Naive thymus-derived CD4-positive, alpha-beta T cell (primary cell): ENCODE measurements around the gene CD248. TPM values are rescaled to one million over a fixed set of nuclear protein-coding genes. Genes with fewer than 3 reads are reported as not detected.

ENCODE experiments used
- ATAC-seq: fragments of 150-1000 bp; cut with Tn5 transposase; 2 replicates; pipeline ENCODE4 v1.10.0; 2021; ENCODE audit warnings: mild to moderate bottlenecking, moderate library complexity
- CTCF ChIA-PET: fragments of 350-600 bp; sonication (Branson Sonifier 250); formaldehyde crosslinking; loops from one replicate; lab custom pipeline; 2021; ENCODE audit warnings: antibody characterized with exemption; lab: Charles Lee
- POLR2A ChIA-PET: fragments of 350-600 bp; sonication (Branson Sonifier 250); formaldehyde crosslinking; loops from one replicate; lab custom pipeline; 2021; ENCODE audit warnings: antibody characterized with exemption, inconsistent platforms; lab: Charles Lee
- DNase-seq, 9 donors: peaks; one replicate each; pipeline versions ENCODE4 v3.0.0 to v3.0.0-alpha.2; 2020 to 2022; ENCODE audit warnings: mixed read lengths in 1 of 9
- H3K27ac ChIP-seq: one replicate; pipeline ENCODE4 v1.7.0; 2013; ENCODE audit warnings: mild to moderate bottlenecking, low read depth, low read length, moderate library complexity
- H3K27me3 ChIP-seq, 2 donors: one replicate each; pipeline ENCODE4 v1.7.0; 2013; ENCODE audit warnings: low read length in 2 of 2, mild to moderate bottlenecking in 2 of 2, moderate library complexity in 2 of 2; ENCODE audit not compliant: control insufficient read depth in 2 of 2, insufficient read depth in 2 of 2
- H3K36me3 ChIP-seq, 3 experiments: 1 replicate in 2 of 3; 2 replicates in 1 of 3; pipeline ENCODE4 v1.7.0; 2013; ENCODE audit warnings: low read length in 3 of 3, mild to moderate bottlenecking in 3 of 3, moderate library complexity in 1 of 3; ENCODE audit not compliant: insufficient read depth in 3 of 3, control insufficient read depth in 2 of 3
- H3K4me1 ChIP-seq, 2 donors: one replicate each; pipeline ENCODE4 v1.7.0; 2013; ENCODE audit warnings: low read length in 2 of 2, mild to moderate bottlenecking in 2 of 2, moderate library complexity in 1 of 2; ENCODE audit not compliant: control insufficient read depth in 2 of 2, insufficient read depth in 2 of 2
- H3K4me3 ChIP-seq: 2 replicates; pipeline ENCODE4 v1.7.0; 2013; ENCODE audit warnings: mild to moderate bottlenecking, low read length
- H3K9me3 ChIP-seq, 3 experiments: 1 replicate in 2 of 3; 2 replicates in 1 of 3; pipeline ENCODE4 v1.7.0; 2013; ENCODE audit warnings: low read length in 3 of 3; ENCODE audit not compliant: control insufficient read depth in 2 of 3
- H3K27ac Mint-ChIP-seq, 9 donors: one replicate each; pipeline ENCODE4 v1.8.0; 2020 to 2022; ENCODE audit warnings: mixed read lengths in 9 of 9, mild to moderate bottlenecking in 8 of 9, moderate library complexity in 5 of 9, inconsistent platforms in 2 of 9
- H3K27me3 Mint-ChIP-seq, 5 donors: one replicate each; pipeline ENCODE4 v1.8.0; 2021 to 2022; ENCODE audit warnings: mixed read lengths in 5 of 5, mild to moderate bottlenecking in 1 of 5
- H3K36me3 Mint-ChIP-seq, 5 donors: one replicate each; pipeline ENCODE4 v1.8.0; 2020 to 2022; ENCODE audit warnings: mixed read lengths in 5 of 5, mild to moderate bottlenecking in 3 of 5, inconsistent platforms in 1 of 5
- H3K4me1 Mint-ChIP-seq, 7 donors: one replicate each; pipeline ENCODE4 v1.8.0; 2020 to 2022; ENCODE audit warnings: mixed read lengths in 7 of 7, mild to moderate bottlenecking in 3 of 7, inconsistent platforms in 1 of 7
- H3K4me3 Mint-ChIP-seq, 10 donors: one replicate each; pipeline ENCODE4 v1.8.0; 2020 to 2022; ENCODE audit warnings: mild to moderate bottlenecking in 10 of 10, mixed read lengths in 10 of 10, moderate library complexity in 6 of 10, inconsistent platforms in 2 of 10
- H3K9me3 Mint-ChIP-seq, 11 donors: one replicate each; pipeline ENCODE4 v1.8.0; 2020 to 2022; ENCODE audit warnings: mixed read lengths in 11 of 11, mild to moderate bottlenecking in 4 of 11, inconsistent platforms in 1 of 11, moderate library complexity in 1 of 11
- intact Hi-C, 2 donors: fragments of 100-400 bp; cut with micrococcal nuclease; formaldehyde crosslinking; loops; one replicate each; pipeline ENCODE4 v1.15.1; 2023
- polyA plus RNA-seq, 2 donors: library from polyadenylated mRNA; unstranded; fragments of 300-500 nt; fragmentation: Illumina TruSeq; gene quantifications; one replicate each; pipeline ENCODE4 v1.2.3, GENCODE V29; 2021
- total RNA-seq, 6 experiments: library from RNA in 5 of 6; stranded (reverse) in 5 of 6; gene quantifications; 1 replicate in 5 of 6; 2 replicates in 1 of 6; pipeline ENCODE4 v1.2.3 and lab custom pipeline; 2021 to 2026

The CD248 gene
- total and polyA plus RNA-seq, 7 experiments from 2014 or later, result 0.36 to 10.9 (median 2.5) TPM

- POLR2A ChIA-PET, result no interaction called here
- Histone ChIP-seq H3K27ac (no peak overlapping the region), H3K36me3 (peaks cover 5 to 63% (median 10%) of the 10 kb centered on the region in 3 experiments), H3K4me1 (peaks cover 11 to 18% of the 10 kb centered on the region in 2 donors), H3K4me3 (no peak overlapping the region), H3K9me3 (no peaks in the 10 kb centered on the region), H3K27me3 (no peaks in the 10 kb centered on the region)
- Mint-ChIP-seq H3K4me3 (peak overlapping the region in 2 of 10 donors; percentile 31 to 48), H3K27me3 (peaks cover 0 to 2% (median 0%) of the 10 kb centered on the region in 5 donors), H3K27ac (peak overlapping the region in 1 of 9 donors; percentile 51), H3K4me1 (peaks cover 11 to 38% (median 23%) of the 10 kb centered on the region in 7 donors), H3K36me3 (peaks cover 11 to 20% (median 14%) of the 10 kb centered on the region in 5 donors), H3K9me3 (no peaks in the 10 kb centered on the region)
- DNase-seq, result no peak
- intact Hi-C loops, result no loop called here
- ATAC-seq, result no peak
- CTCF ChIA-PET, result interaction anchor here (1.0 to 1.1 kb wide), 2 partner anchors 27 to 48 kb away, joined by 3 read pairs; no protein-coding TSS in a partner anchor
Measured at GRCh38 chr11:66338276-66339161, 21.7 kb upstream of the CD248 start.

DNA sequence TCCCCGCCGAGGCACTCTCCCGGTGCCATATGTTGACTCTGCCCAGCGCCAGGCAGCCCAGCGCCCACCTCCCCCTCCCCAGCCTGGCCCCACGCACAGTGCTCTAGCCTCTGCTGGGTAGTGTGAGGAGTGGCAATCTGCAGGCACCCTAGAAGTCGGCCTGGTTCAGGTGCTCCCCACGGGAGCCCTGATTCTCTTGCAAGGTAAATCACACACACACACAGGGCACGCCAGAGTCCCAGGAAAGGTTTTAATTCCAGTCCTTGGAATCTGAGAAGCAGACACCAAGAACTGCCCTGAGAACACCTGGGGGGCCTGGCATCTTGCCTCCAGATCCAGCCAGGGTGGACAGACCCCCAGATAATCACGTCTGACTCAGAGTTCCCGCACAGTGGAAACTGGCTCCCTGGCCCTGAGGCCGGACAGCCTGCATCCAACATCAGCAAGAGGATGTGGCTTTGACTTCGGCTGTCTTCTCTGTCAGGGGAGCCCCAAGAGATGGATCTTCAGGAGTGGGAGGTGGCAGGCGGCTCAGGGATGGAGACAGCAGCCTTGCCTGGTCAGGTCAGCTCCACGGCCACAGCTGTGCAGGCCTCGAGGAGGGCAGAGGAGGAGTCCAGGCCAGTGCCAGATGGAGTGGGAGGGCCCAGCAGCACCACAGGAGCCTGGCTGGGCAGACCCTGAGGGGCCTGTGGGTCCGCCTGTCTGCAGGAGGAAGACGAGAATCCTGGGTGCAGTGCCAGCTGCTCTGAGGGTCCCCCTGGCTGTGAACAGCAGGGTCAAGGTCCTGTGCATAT is 20.5 kb upstream of the CD248 start:
- peak overlapping the region; percentile 12 for H3K27ac ChIP-seq

GRCh38 chr11:66336234-66337102 is 19.6 kb upstream of the CD248 start, which contains the start of gene RIN1:
Gene RIN1, minus strand, starts transcription at chr11:66336434. Its CDS starts 32 bp downstream, at chr11:66336402.
- intact Hi-C loops, result no loop called here
- Histone ChIP-seq H3K36me3 (peaks cover 3 to 62% (median 3%) of the 10 kb centered on the region in 3 experiments), H3K9me3 (no peaks in the 10 kb centered on the region), H3K27me3 (no peaks in the 10 kb centered on the region), H3K4me1 (peaks cover 7 to 15% of the 10 kb centered on the region in 2 donors), H3K27ac (peak within 1 kb of the TSS; percentile 70), H3K4me3 (peak within 1 kb of the TSS; percentile 52)
- POLR2A ChIA-PET, result interaction anchor here (0.6 to 3.1 kb wide), 7 partner anchors 9 to 806 kb away, joined by 3 to 28 read pairs (median 3); partner anchors contain the start of genes B4GAT1 and BRMS1
- Mint-ChIP-seq H3K36me3 (peaks cover 0 to 17% (median 2%) of the 10 kb centered on the region in 5 donors), H3K27ac (peak within 1 kb of the TSS in 8 of 9 donors; percentile 8 to 88 (median 64)), H3K4me3 (peak within 1 kb of the TSS; percentile 77 to 96 (median 90)), H3K27me3 (peaks cover 0 to 2% (median 0%) of the 10 kb centered on the region in 5 donors), H3K4me1 (peaks cover 0 to 21% (median 11%) of the 10 kb centered on the region in 7 donors), H3K9me3 (no peaks in the 10 kb centered on the region)
- ATAC-seq (peak; percentile 85), DNase-seq (peak in 3 of 9 donors; percentile 24 to 62 (median 53))
- CTCF ChIA-PET, result interaction anchor here (1.9 to 3.9 kb wide), 2 partner anchors 25 to 50 kb away, joined by 7 to 26 read pairs; no protein-coding TSS in a partner anchor

More for the DNA sequence above, 20.5 kb upstream of the CD248 start:
- H3K4me1 ChIP-seq, result peaks cover 7 to 15% of the 10 kb centered on the region in 2 donors
- peak overlapping the region in 6 of 9 donors; percentile 21 to 87 (median 64) for H3K27ac Mint-ChIP-seq
- CTCF ChIA-PET, result interaction anchor here (0.5 to 3.9 kb wide), 3 partner anchors 26 to 266 kb away, joined by 3 to 26 read pairs (median 3); no protein-coding TSS in a partner anchor
- H3K4me3 ChIP-seq, result no peak overlapping the region
- intact Hi-C loops, result no loop called here
- peaks cover 0 to 2% (median 0%) of the 10 kb centered on the region in 5 donors for H3K27me3 Mint-ChIP-seq
- no peak for DNase-seq
- POLR2A ChIA-PET, result interaction anchor here (0.6 to 3.1 kb wide), 3 partner anchors 11 to 805 kb away, joined by 3 to 28 read pairs (median 5); no protein-coding TSS in a partner anchor
- ATAC-seq, result no peak
- H3K4me1 Mint-ChIP-seq, result peaks cover 0 to 28% (median 13%) of the 10 kb centered on the region in 7 donors
- no peaks in the 10 kb centered on the region for H3K27me3 ChIP-seq
- peaks cover 5 to 24% (median 8%) of the 10 kb centered on the region in 5 donors for H3K36me3 Mint-ChIP-seq
- H3K9me3 ChIP-seq, result no peaks in the 10 kb centered on the region
- H3K36me3 ChIP-seq, result peaks cover 5 to 68% (median 10%) of the 10 kb centered on the region in 3 experiments
- H3K9me3 Mint-ChIP-seq, result no peaks in the 10 kb centered on the region
- H3K4me3 Mint-ChIP-seq, result peak overlapping the region in 8 of 10 donors; percentile 16 to 96 (median 86)

DNA sequence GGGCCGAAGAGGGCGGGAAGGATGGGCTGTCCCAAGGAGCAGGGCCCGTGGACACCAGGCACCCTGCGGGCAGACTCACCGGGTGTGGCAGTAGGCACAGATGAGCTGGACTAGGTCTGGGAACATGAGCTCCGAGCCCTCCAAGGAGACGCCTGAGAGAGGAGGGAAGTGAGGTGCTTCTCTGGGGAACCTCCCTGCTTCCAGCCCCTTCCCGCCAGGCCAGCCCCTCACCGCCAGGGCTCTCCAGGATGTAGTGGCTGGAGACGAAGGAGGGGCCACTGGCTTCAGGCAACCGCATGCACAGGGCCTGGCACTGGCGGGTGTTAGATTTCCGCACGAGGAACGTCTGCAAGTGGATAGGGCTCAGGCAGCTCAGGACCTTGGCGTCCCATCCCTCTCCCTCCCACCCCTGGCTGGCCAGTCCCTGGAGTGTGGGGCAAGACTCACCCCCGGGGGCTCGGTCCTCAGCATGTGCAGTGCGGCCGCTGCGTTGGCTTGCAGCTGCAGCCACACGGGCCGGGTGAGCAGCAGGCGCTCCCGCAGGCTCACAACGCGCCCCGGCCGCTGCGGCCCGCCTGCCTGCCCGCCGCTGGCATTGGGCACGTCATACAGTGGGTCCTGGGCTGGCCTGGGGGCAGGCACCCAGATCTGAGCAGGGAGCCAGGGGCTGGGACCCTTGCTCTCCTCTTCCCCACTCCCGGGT is 18.8 kb upstream of the CD248 start:
- intact Hi-C loops, result no loop called here
- H3K4me3 Mint-ChIP-seq, result peak overlapping the region; percentile 77 to 96 (median 90)
- H3K27me3 ChIP-seq, result no peaks in the 10 kb centered on the region
- ChIA-PET POLR2A (interaction anchor here (0.7 to 3.1 kb wide), 8 partner anchors 10 to 51 kb away, joined by 3 to 28 read pairs (median 4); partner anchors contain the start of genes B4GAT1 and BRMS1), CTCF (interaction anchor here (0.9 to 3.9 kb wide), 4 partner anchors 8 to 53 kb away, joined by 4 to 26 read pairs (median 6); no protein-coding TSS in a partner anchor)
- peaks cover 7 to 15% of the 10 kb centered on the region in 2 donors for H3K4me1 ChIP-seq
- peaks cover 0 to 18% (median 11%) of the 10 kb centered on the region in 7 donors for H3K4me1 Mint-ChIP-seq
- peak overlapping the region in 6 of 9 donors; percentile 38 to 88 (median 72) for H3K27ac Mint-ChIP-seq
- H3K27me3 Mint-ChIP-seq, result peaks cover 0 to 2% (median 0%) of the 10 kb centered on the region in 5 donors
- peaks cover 0 to 54% (median 0%) of the 10 kb centered on the region in 3 experiments for H3K36me3 ChIP-seq
- peak overlapping the region; percentile 70 for H3K27ac ChIP-seq
- ATAC-seq, result no peak
- peaks cover 0 to 12% (median 0%) of the 10 kb centered on the region in 5 donors for H3K36me3 Mint-ChIP-seq
- peak overlapping the region; percentile 52 for H3K4me3 ChIP-seq
- no peaks in the 10 kb centered on the region for H3K9me3 ChIP-seq
- no peak for DNase-seq
- no peaks in the 10 kb centered on the region for H3K9me3 Mint-ChIP-seq
